Calu3 (cell line): ENCODE data around the gene MAD1L1. TPM values are rescaled to one million over a fixed set of nuclear protein-coding genes. Genes with fewer than 3 reads are reported as not detected.

ENCODE experiments used
- BruUV-seq: library from RNA; stranded (reverse); fragments of 400-500 nt; replicated peaks from 2 replicates; lab custom pipeline; 2021; lab: Mats Ljungman, UMichigan
- CTCF ChIA-PET: fragments of 300-600 bp; sonication (Branson Sonifier 250); formaldehyde crosslinking; loops from one replicate; lab custom pipeline; 2022; ENCODE audit warnings: antibody characterized with exemption; lab: Charles Lee
- DNase-seq: peaks from one replicate; pipeline ENCODE4 v3.0.0; 2022
- H3K27ac Mint-ChIP-seq: one replicate; pipeline ENCODE4 v1.8.0; 2022; ENCODE audit warnings: mixed read lengths; ENCODE audit not compliant: unreplicated experiment
- H3K27me3 Mint-ChIP-seq: one replicate; pipeline ENCODE4 v1.8.0; 2022; ENCODE audit warnings: mixed read lengths; ENCODE audit not compliant: unreplicated experiment
- H3K36me3 Mint-ChIP-seq: one replicate; pipeline ENCODE4 v1.8.0; 2022; ENCODE audit warnings: mild to moderate bottlenecking, moderate library complexity, mixed read lengths; ENCODE audit not compliant: insufficient read depth, unreplicated experiment
- H3K4me1 Mint-ChIP-seq: one replicate; pipeline ENCODE4 v1.8.0; 2022; ENCODE audit warnings: mild to moderate bottlenecking, low read depth, mixed read lengths; ENCODE audit not compliant: unreplicated experiment
- H3K4me3 Mint-ChIP-seq: one replicate; pipeline ENCODE4 v1.8.0; 2022; ENCODE audit warnings: mild to moderate bottlenecking, low read depth, moderate library complexity, mixed read lengths; ENCODE audit not compliant: unreplicated experiment
- H3K9me3 Mint-ChIP-seq: one replicate; pipeline ENCODE4 v1.8.0; 2022; ENCODE audit warnings: low read depth, mixed read lengths; ENCODE audit not compliant: unreplicated experiment
- CTCF ChIP-seq: fragments of 200-600 bp; IDR thresholded peaks from one replicate; pipeline ENCODE4 v1.8.0; 2022; ENCODE audit warnings: antibody characterized with exemption; ENCODE audit not compliant: unreplicated experiment
- intact Hi-C: fragments of 100-400 bp; cut with micrococcal nuclease; formaldehyde crosslinking; loops from one replicate; pipeline ENCODE4 v1.10.0; 2022; ENCODE audit not compliant: unreplicated experiment
- total RNA-seq: library from RNA; stranded (reverse); gene quantifications from 2 replicates; pipeline ENCODE4 v1.2.3, GENCODE V29; 2022

The MAD1L1 gene
- total RNA-seq, 1 experiment from 2014 or later: 86.0 TPM

GRCh38 chr7:1906988-1907745 lies 325.6 kb downstream of the MAD1L1 start:
- no peak for DNase-seq
- BruUV-seq: no TSS peak
- TF ChIP-seq CTCF: no peak
- CTCF ChIA-PET: no interaction called here
- no peak overlapping the region for H3K27ac Mint-ChIP-seq
- no peak overlapping the region for H3K4me3 Mint-ChIP-seq
- no peaks in the 10 kb centered on the region for H3K27me3 Mint-ChIP-seq
- intact Hi-C loops: no loop called here
- H3K36me3 Mint-ChIP-seq: peaks cover 8% of the 10 kb centered on the region
- H3K4me1 Mint-ChIP-seq: no peaks in the 10 kb centered on the region
- no peaks in the 10 kb centered on the region for H3K9me3 Mint-ChIP-seq

GRCh38 chr7:1906087-1906830 lies 326.5 kb downstream of the MAD1L1 start:
- Mint-ChIP-seq H3K9me3 (no peaks in the 10 kb centered on the region), H3K4me1 (no peaks in the 10 kb centered on the region), H3K36me3 (peaks cover under 1% of the 10 kb centered on the region), H3K27ac (no peak overlapping the region), H3K4me3 (no peak overlapping the region), H3K27me3 (no peaks in the 10 kb centered on the region)
- no TSS peak for BruUV-seq
- no peak for TF ChIP-seq CTCF
- CTCF ChIA-PET: no interaction called here
- intact Hi-C loops: no loop called here
- no peak for DNase-seq

- H3K9me3 Mint-ChIP-seq: no peaks in the 10 kb centered on the region
- no peak for TF ChIP-seq CTCF
- H3K27me3 Mint-ChIP-seq: no peaks in the 10 kb centered on the region
- BruUV-seq: no TSS peak
- no peak for DNase-seq
- CTCF ChIA-PET: no interaction called here
- no peak overlapping the region for H3K27ac Mint-ChIP-seq
- no peaks in the 10 kb centered on the region for H3K4me1 Mint-ChIP-seq
- H3K4me3 Mint-ChIP-seq: no peak overlapping the region
- no peaks in the 10 kb centered on the region for H3K36me3 Mint-ChIP-seq
- intact Hi-C loops: no loop called here
Observed at GRCh38 chr7:1902231-1902855, 330.4 kb downstream of the MAD1L1 start.

- Mint-ChIP-seq H3K36me3 (no peaks in the 10 kb centered on the region), H3K27ac (no peak overlapping the region), H3K4me1 (no peaks in the 10 kb centered on the region), H3K4me3 (no peak overlapping the region), H3K9me3 (no peaks in the 10 kb centered on the region), H3K27me3 (no peaks in the 10 kb centered on the region)
- TF ChIP-seq CTCF: no peak
- BruUV-seq: no TSS peak
- DNase-seq: no peak
- CTCF ChIA-PET: no interaction called here
- intact Hi-C loops: no loop called here
Observed at GRCh38 chr7:1901431-1902210, 331.1 kb downstream of the MAD1L1 start.
